Mononuclear cell (primary cell): ENCODE data around the gene KIF26A. TPM values are rescaled to one million over a fixed set of nuclear protein-coding genes. Genes with fewer than 3 reads are reported as not detected.
A peak's percentile ranks its signal among the peaks of the same experiment; 100 is the strongest.

Experiments used
- H3K27me3 ChIP-seq: 2 replicates; pipeline ENCODE4 v1.6.0; 2011; ENCODE audit warnings: low read length, control low read depth; ENCODE audit not compliant: insufficient read depth
- H3K4me1 ChIP-seq: 2 replicates; pipeline ENCODE4 v1.5.1; 2011; ENCODE audit warnings: mild to moderate bottlenecking, low read length, control low read depth; ENCODE audit not compliant: insufficient read depth
- H3K4me3 ChIP-seq: 2 replicates; pipeline ENCODE4 v1.5.1; 2011; ENCODE audit warnings: mild to moderate bottlenecking, low read length, moderate library complexity
- H3K9me3 ChIP-seq: 2 replicates; pipeline ENCODE4 v1.5.1; 2011; ENCODE audit warnings: low read depth, mild to moderate bottlenecking, control low read depth, low read length
- total RNA-seq: library from RNA; depleted of rRNA; stranded (reverse); fragments of >200 nt; gene quantifications from one replicate; pipeline ENCODE4 v1.2.3, GENCODE V29; 2012

The KIF26A gene
- not detected for total RNA-seq

DNA sequence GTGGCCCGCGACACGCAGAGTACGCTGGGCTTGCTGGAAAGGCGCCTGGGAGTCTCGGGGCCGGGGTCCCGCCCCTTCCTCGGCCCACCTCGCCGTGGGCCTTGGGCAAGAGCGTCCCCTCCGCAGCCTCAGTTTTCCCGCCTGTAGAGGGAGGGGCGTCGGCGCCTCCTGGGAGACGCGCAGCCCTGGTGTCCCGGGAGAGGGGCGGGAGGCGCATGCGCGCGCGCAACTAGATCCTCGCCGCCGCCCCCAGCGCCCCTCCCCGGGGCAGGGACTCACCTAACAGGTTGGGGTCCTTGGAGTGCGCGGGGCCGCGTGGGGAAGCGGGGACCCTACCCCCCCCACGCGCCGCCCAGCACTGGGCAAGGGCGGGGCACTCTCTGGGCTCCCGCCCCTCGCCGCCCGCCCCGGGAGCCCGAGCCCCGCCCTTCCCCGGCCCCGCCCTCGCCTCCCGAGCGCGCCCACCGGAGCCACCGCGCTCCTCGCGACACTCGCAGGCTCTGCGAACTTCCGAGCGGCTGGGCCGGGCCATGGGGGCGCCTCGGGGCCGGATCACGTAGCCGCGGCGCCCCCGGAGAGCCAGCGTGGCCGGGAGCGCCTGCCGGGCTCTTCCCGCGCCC lies at the start of gene KIF26A:
TSS of gene KIF26A (plus strand) at position 490 of the 620 bp plus-strand sequence. CDS start 136 bp downstream, outside the sequence.
- Histone ChIP-seq H3K4me3 (peak within 1 kb of the TSS; percentile 8), H3K9me3 (no peaks in the 10 kb centered on the region), H3K27me3 (peaks cover 32% of the 10 kb centered on the region), H3K4me1 (peaks cover 12% of the 10 kb centered on the region)

GRCh38 chr14:104090071-104090748 lies 48.2 kb upstream of the KIF26A start:
- H3K4me3 ChIP-seq = no peak overlapping the region
- H3K9me3 ChIP-seq = no peaks in the 10 kb centered on the region
- H3K4me1 ChIP-seq = no peaks in the 10 kb centered on the region
- H3K27me3 ChIP-seq = peaks cover 3% of the 10 kb centered on the region

DNA sequence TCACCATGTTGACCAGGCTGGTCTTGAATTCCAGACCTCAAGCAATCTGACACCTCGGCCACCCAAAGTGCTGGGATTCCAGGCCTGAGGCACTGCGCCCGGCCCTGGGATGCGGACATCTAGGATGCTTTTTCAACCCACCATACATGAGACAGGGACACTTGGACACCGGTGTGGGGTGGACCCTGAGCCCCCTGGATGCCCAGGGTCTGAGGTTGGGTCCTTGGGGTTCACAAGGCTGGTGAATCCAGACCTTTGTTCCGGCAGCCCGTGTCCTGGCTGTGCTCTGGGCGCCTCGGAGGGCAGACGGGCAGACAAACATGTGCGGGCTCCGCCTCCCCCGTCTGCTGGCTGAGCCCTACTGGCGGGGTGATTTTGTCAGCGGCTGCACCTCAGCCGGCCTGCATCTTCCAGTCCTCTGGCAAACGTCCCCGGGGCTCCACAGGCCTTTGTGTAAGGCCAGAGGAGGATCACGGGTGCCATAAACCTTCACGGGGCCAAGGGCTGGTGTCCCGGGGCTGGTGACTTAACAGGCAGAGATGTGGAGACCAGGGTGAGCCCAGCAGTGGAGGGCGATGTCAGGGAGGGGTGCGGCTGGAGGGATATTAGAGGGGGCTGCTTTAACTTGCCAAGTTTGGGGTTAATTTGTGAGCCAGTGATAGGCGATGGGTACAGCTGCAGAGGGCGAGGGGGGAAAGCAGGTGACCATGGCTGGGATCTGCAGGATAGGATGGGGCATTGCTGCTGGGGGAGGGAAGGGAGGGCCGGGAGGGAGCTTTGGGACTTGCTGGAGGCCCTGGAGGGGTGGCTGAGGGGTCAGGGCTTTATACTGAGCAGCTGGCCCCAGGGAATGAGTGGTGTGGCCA lies 47.1 kb upstream of the KIF26A start:
- H3K9me3 ChIP-seq = no peaks in the 10 kb centered on the region
- H3K4me3 ChIP-seq = no peak overlapping the region
- H3K27me3 ChIP-seq = no peaks in the 10 kb centered on the region
- no peaks in the 10 kb centered on the region for H3K4me1 ChIP-seq

- Histone ChIP-seq H3K27me3 (no peaks in the 10 kb centered on the region), H3K9me3 (no peaks in the 10 kb centered on the region), H3K4me3 (no peak overlapping the region), H3K4me1 (no peaks in the 10 kb centered on the region)
Measured at GRCh38 chr14:104091927-104092771, 46.2 kb upstream of the KIF26A start.

DNA sequence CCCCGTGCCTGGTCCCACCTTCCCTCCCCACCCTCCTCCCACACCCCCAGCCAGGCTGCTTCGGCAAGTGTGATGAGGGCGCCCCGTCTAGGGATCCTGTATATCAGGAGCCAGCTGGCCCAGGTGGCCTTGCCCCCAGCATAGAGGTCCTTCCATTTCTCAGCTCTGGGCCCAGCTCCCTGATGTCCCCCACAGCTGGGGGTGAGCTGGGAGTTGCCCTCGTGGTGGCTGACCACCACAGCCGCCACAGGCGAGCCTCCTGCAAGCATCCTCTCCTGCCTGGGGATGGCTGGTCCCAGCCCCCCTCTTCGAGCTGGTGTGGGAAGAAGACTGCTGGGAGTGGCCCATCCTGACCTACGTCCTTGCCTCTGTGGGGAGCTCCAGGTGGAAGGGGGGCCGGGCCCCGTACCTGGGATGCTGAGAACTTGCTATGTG lies 45.4 kb upstream of the KIF26A start:
- Histone ChIP-seq H3K4me1 (no peaks in the 10 kb centered on the region), H3K4me3 (no peak overlapping the region), H3K27me3 (no peaks in the 10 kb centered on the region), H3K9me3 (no peaks in the 10 kb centered on the region)

- Histone ChIP-seq H3K27me3 (no peaks in the 10 kb centered on the region), H3K9me3 (no peaks in the 10 kb centered on the region), H3K4me3 (no peak overlapping the region), H3K4me1 (no peaks in the 10 kb centered on the region)
Measured at GRCh38 chr14:104093366-104094055, 44.9 kb upstream of the KIF26A start.

- H3K9me3 ChIP-seq = no peaks in the 10 kb centered on the region
- no peaks in the 10 kb centered on the region for H3K4me1 ChIP-seq
- no peaks in the 10 kb centered on the region for H3K27me3 ChIP-seq
- no peak overlapping the region for H3K4me3 ChIP-seq
Measured at GRCh38 chr14:104094056-104094708, 44.2 kb upstream of the KIF26A start.

- Histone ChIP-seq H3K9me3 (no peaks in the 10 kb centered on the region), H3K27me3 (no peaks in the 10 kb centered on the region), H3K4me1 (no peaks in the 10 kb centered on the region), H3K4me3 (no peak overlapping the region)
Measured at GRCh38 chr14:104094709-104095425, 43.5 kb upstream of the KIF26A start.

GRCh38 chr14:104095426-104096310 lies 42.7 kb upstream of the KIF26A start:
- Histone ChIP-seq H3K27me3 (no peaks in the 10 kb centered on the region), H3K4me1 (no peaks in the 10 kb centered on the region), H3K9me3 (no peaks in the 10 kb centered on the region), H3K4me3 (no peak overlapping the region)

- H3K27me3 ChIP-seq = no peaks in the 10 kb centered on the region
- no peak overlapping the region for H3K4me3 ChIP-seq
- H3K9me3 ChIP-seq = no peaks in the 10 kb centered on the region
- no peaks in the 10 kb centered on the region for H3K4me1 ChIP-seq
Measured at GRCh38 chr14:104096318-104096717, 42.1 kb upstream of the KIF26A start.

GRCh38 chr14:104096751-104097700 lies 41.4 kb upstream of the KIF26A start:
- Histone ChIP-seq H3K9me3 (no peaks in the 10 kb centered on the region), H3K4me1 (no peaks in the 10 kb centered on the region), H3K4me3 (no peak overlapping the region), H3K27me3 (no peaks in the 10 kb centered on the region)
